MM.1S (cell line): ENCODE measurements around the gene GID8.

Experiments used
- CTCF ChIP-seq: fragments of 300-600 bp; sonication (generic); IDR thresholded peaks from 2 replicates; pipeline ENCODE4 v1.5.1; 2016; ENCODE audit warnings: antibody characterized with exemption, low read length, mixed read lengths
- EZH2 ChIP-seq: fragments of 300-600 bp; sonication (generic); optimal IDR thresholded peaks from 2 replicates; pipeline ENCODE3; 2017; ENCODE audit warnings: low read depth, mild to moderate bottlenecking, antibody characterized with exemption, low read length, mixed read lengths
- EZH2phosphoT487 ChIP-seq: fragments of 300-600 bp; sonication (generic); IDR thresholded peaks from 2 replicates; pipeline ENCODE4 v1.6.1; 2018; ENCODE audit warnings: antibody characterized with exemption, low read length

- TF ChIP-seq EZH2 (no peak), CTCF (no peak), EZH2phosphoT487 (no peak)
These were observed 26.2 kb upstream of the GID8 start for GRCh38 chr20:62911701-62912280.
